ENCODE measurements around the gene ZNF512B.

Gene ZNF512B

GRCh38 chr20:63964412-63964811 lies 5.3 kb downstream of the ZNF512B start:
- Histone ChIP-seq H3K4me3 (ENCODE audit: low read length) (no peak overlapping the region), H3K4me2 (ENCODE audit: low read length) (no peak overlapping the region), H3K36me3 (ENCODE audit: control insufficient read depth, low read length) (peaks cover 65% of the 10 kb centered on the region), H3K9me3 (ENCODE audit: control insufficient read depth, insufficient read depth, low read length) (peaks cover 8% of the 10 kb centered on the region), H4K20me1 (ENCODE audit: control insufficient read depth, insufficient read depth, low read depth, low read length) (no peaks in the 10 kb centered on the region), H3F3A (ENCODE audit: control insufficient read depth, insufficient read depth) (no peaks in the 10 kb centered on the region), H3K4me1 (ENCODE audit: control insufficient read depth, low read length) (peaks cover 11% of the 10 kb centered on the region), H3K27me3 (ENCODE audit: control insufficient read depth, low read length) (no peaks in the 10 kb centered on the region), H3K79me2 (ENCODE audit: control insufficient read depth, low read length) (peaks cover 17% of the 10 kb centered on the region), H3K9me2 (replicated peaks; ENCODE audit: control insufficient read depth, low read length) (no peaks in the 10 kb centered on the region), H3K27ac (ENCODE audit: low read depth, low read length) (no peak overlapping the region)
- TF ChIP-seq EZH2phosphoT487 (IDR thresholded peaks at IDR 0.05; ENCODE audit: borderline replicate concordance, low read length) (no peak), CTCF (IDR thresholded peaks at IDR 0.05; ENCODE audit: low read depth, low read length, poor library complexity, severe bottlenecking) (no peak)

- Histone ChIP-seq H3F3A (ENCODE audit: control insufficient read depth, insufficient read depth) (no peaks in the 10 kb centered on the region), H3K4me2 (ENCODE audit: low read length) (no peak overlapping the region), H4K20me1 (ENCODE audit: control insufficient read depth, insufficient read depth, low read depth, low read length) (no peaks in the 10 kb centered on the region), H3K9me2 (replicated peaks; ENCODE audit: control insufficient read depth, low read length) (no peaks in the 10 kb centered on the region), H3K27me3 (ENCODE audit: control insufficient read depth, low read length) (no peaks in the 10 kb centered on the region), H3K9me3 (ENCODE audit: control insufficient read depth, insufficient read depth, low read length) (peaks cover 8% of the 10 kb centered on the region), H3K4me3 (ENCODE audit: low read length) (no peak overlapping the region), H3K36me3 (ENCODE audit: control insufficient read depth, low read length) (peaks cover 68% of the 10 kb centered on the region), H3K79me2 (ENCODE audit: control insufficient read depth, low read length) (peaks cover 12% of the 10 kb centered on the region), H3K27ac (ENCODE audit: low read depth, low read length) (no peak overlapping the region), H3K4me1 (ENCODE audit: control insufficient read depth, low read length) (peaks cover 8% of the 10 kb centered on the region)
- TF ChIP-seq CTCF (IDR thresholded peaks at IDR 0.05; ENCODE audit: low read depth, low read length, poor library complexity, severe bottlenecking) (no peak), EZH2phosphoT487 (IDR thresholded peaks at IDR 0.05; ENCODE audit: borderline replicate concordance, low read length) (no peak)
These were observed 5.9 kb downstream of the ZNF512B start for GRCh38 chr20:63963784-63964301.

GRCh38 chr20:63963348-63963741 lies 6.4 kb downstream of the ZNF512B start:
- H3K4me1 ChIP-seq (ENCODE audit: control insufficient read depth, low read length) = peaks cover 7% of the 10 kb centered on the region
- no peaks in the 10 kb centered on the region for H4K20me1 ChIP-seq (ENCODE audit: control insufficient read depth, insufficient read depth, low read depth, low read length)
- TF ChIP-seq CTCF (IDR thresholded peaks at IDR 0.05; ENCODE audit: low read depth, low read length, poor library complexity, severe bottlenecking) (no peak), EZH2phosphoT487 (IDR thresholded peaks at IDR 0.05; ENCODE audit: borderline replicate concordance, low read length) (no peak)
- H3K27me3 ChIP-seq (ENCODE audit: control insufficient read depth, low read length) = no peaks in the 10 kb centered on the region
- H3K27ac ChIP-seq (ENCODE audit: low read depth, low read length) = no peak overlapping the region
- H3K4me3 ChIP-seq (ENCODE audit: low read length) = no peak overlapping the region
- H3K9me2 ChIP-seq (replicated peaks; ENCODE audit: control insufficient read depth, low read length) = no peaks in the 10 kb centered on the region
- H3K4me2 ChIP-seq (ENCODE audit: low read length) = no peak overlapping the region
- peaks cover 8% of the 10 kb centered on the region for H3K9me3 ChIP-seq (ENCODE audit: control insufficient read depth, insufficient read depth, low read length)
- peaks cover 64% of the 10 kb centered on the region for H3K36me3 ChIP-seq (ENCODE audit: control insufficient read depth, low read length)
- H3F3A ChIP-seq (ENCODE audit: control insufficient read depth, insufficient read depth) = no peaks in the 10 kb centered on the region
- H3K79me2 ChIP-seq (ENCODE audit: control insufficient read depth, low read length) = peaks cover 7% of the 10 kb centered on the region
